WTC11 (cell line): ENCODE results near the gene ZNF19. TPM values are rescaled to one million over a fixed set of nuclear protein-coding genes. Genes with fewer than 3 reads are reported as not detected.

Source experiments
- AFF4 ChIP-seq: sonication (generic); formaldehyde crosslinking; IDR thresholded peaks from 2 replicates; pipeline ENCODE4 v1.8.1; 2023; ENCODE audit warnings: mild to moderate bottlenecking, missing genetic modification reagents, borderline replicate concordance
- ATF2 ChIP-seq: sonication (generic); formaldehyde crosslinking; IDR thresholded peaks from 2 replicates; pipeline ENCODE4 v1.8.1; 2022; ENCODE audit warnings: low read depth, missing genetic modification reagents, borderline replicate concordance
- CBFB ChIP-seq: sonication (generic); formaldehyde crosslinking; IDR thresholded peaks from 2 replicates; pipeline ENCODE4 v1.8.1; 2022; ENCODE audit warnings: mild to moderate bottlenecking, low read depth, missing genetic modification reagents
- EMX1 ChIP-seq: fragments of 250-450 bp; sonication (Bioruptor Pico); IDR thresholded peaks from 2 replicates; pipeline ENCODE4 v1.8.0; 2021; ENCODE audit warnings: mild to moderate bottlenecking
- ERG ChIP-seq: fragments of 250-450 bp; sonication (Bioruptor Pico); IDR thresholded peaks from 2 replicates; pipeline ENCODE4 v1.8.0; 2021; ENCODE audit warnings: mild to moderate bottlenecking
- ESRRA ChIP-seq: sonication (generic); formaldehyde crosslinking; IDR thresholded peaks from 2 replicates; pipeline ENCODE4 v1.8.1; 2022; ENCODE audit warnings: mild to moderate bottlenecking, missing genetic modification reagents, borderline replicate concordance
- FOXK1 ChIP-seq: sonication (generic); formaldehyde crosslinking; IDR thresholded peaks from 2 replicates; pipeline ENCODE4 v1.8.0; 2022; ENCODE audit warnings: mild to moderate bottlenecking, moderate library complexity, missing genetic modification reagents
- GRHL2 ChIP-seq: fragments of 250-450 bp; sonication (Bioruptor Pico); IDR thresholded peaks from 2 replicates; pipeline ENCODE4 v1.8.0; 2022; ENCODE audit warnings: mild to moderate bottlenecking, moderate library complexity; ENCODE audit not compliant: insufficient replicate concordance, severe bottlenecking
- JAZF1 ChIP-seq: fragments of 250-450 bp; sonication (Bioruptor Pico); IDR thresholded peaks from 2 replicates; pipeline ENCODE4 v1.9.0; 2021; ENCODE audit warnings: moderate library complexity, mild to moderate bottlenecking, inconsistent platforms
- JUN ChIP-seq: sonication (generic); formaldehyde crosslinking; IDR thresholded peaks from 2 replicates; pipeline ENCODE4 v1.8.0; 2023; ENCODE audit warnings: mild to moderate bottlenecking, missing genetic modification reagents
- KAT7 ChIP-seq: sonication (generic); formaldehyde crosslinking; IDR thresholded peaks from 2 replicates; pipeline ENCODE4 v1.8.1; 2023; ENCODE audit warnings: missing genetic modification reagents, mild to moderate bottlenecking, borderline replicate concordance
- MAX ChIP-seq: sonication (generic); formaldehyde crosslinking; IDR thresholded peaks from 2 replicates; pipeline ENCODE4 v1.8.0; 2022; ENCODE audit warnings: mild to moderate bottlenecking, missing genetic modification reagents
- MYBL2 ChIP-seq: sonication (generic); formaldehyde crosslinking; IDR thresholded peaks from 2 replicates; pipeline ENCODE4 v1.8.1; 2023; ENCODE audit warnings: mild to moderate bottlenecking, moderate library complexity, missing genetic modification reagents
- NR2C2 ChIP-seq: sonication (generic); formaldehyde crosslinking; IDR thresholded peaks from 2 replicates; pipeline ENCODE4 v1.8.0; 2022; ENCODE audit warnings: mild to moderate bottlenecking, missing genetic modification reagents
- RELA ChIP-seq: sonication (generic); formaldehyde crosslinking; IDR thresholded peaks from 2 replicates; pipeline ENCODE4 v1.8.1; 2022; ENCODE audit warnings: missing genetic modification reagents, mild to moderate bottlenecking, borderline replicate concordance
- RORB ChIP-seq: fragments of 250-450 bp; sonication (Bioruptor Pico); IDR thresholded peaks from 2 replicates; pipeline ENCODE4 v1.9.0; 2021; ENCODE audit warnings: mild to moderate bottlenecking
- SP1 ChIP-seq: sonication (generic); formaldehyde crosslinking; conservative IDR thresholded peaks from 2 replicates; pipeline ENCODE4 v1.8.1; 2022; ENCODE audit warnings: missing genetic modification reagents
- STAT6 ChIP-seq: sonication (generic); formaldehyde crosslinking; conservative IDR thresholded peaks from 2 replicates; pipeline ENCODE4 v1.8.1; 2023; ENCODE audit warnings: mild to moderate bottlenecking, low read depth, missing genetic modification reagents, moderate library complexity
- TCF7 ChIP-seq: sonication (generic); formaldehyde crosslinking; IDR thresholded peaks from 2 replicates; pipeline ENCODE4 v1.8.0; 2022; ENCODE audit warnings: mild to moderate bottlenecking, low read depth, missing genetic modification reagents, moderate library complexity
- ZBTB43 ChIP-seq: sonication (generic); formaldehyde crosslinking; IDR thresholded peaks from 2 replicates; pipeline ENCODE4 v1.8.1; 2023; ENCODE audit warnings: mild to moderate bottlenecking, missing genetic modification reagents
- ZNF281 ChIP-seq: sonication (generic); formaldehyde crosslinking; IDR thresholded peaks from 2 replicates; pipeline ENCODE4 v1.8.0; 2023; ENCODE audit warnings: mild to moderate bottlenecking, missing genetic modification reagents
- ZNF396 ChIP-seq: fragments of 250-450 bp; sonication (Bioruptor Pico); IDR thresholded peaks from 2 replicates; pipeline ENCODE4 v1.8.0; 2021; ENCODE audit warnings: mild to moderate bottlenecking, moderate library complexity, borderline replicate concordance
- ZNF423 ChIP-seq: fragments of 250-450 bp; sonication (Bioruptor Pico); IDR thresholded peaks from 2 replicates; pipeline ENCODE4 v2.1.2; 2022; ENCODE audit warnings: mild to moderate bottlenecking, moderate library complexity
- ZNF671 ChIP-seq: fragments of 250-450 bp; sonication (Bioruptor Pico); IDR thresholded peaks from 2 replicates; pipeline ENCODE4 v1.8.0; 2021; ENCODE audit warnings: mild to moderate bottlenecking
- total RNA-seq: library from RNA; stranded (reverse); gene quantifications from 3 replicates; pipeline ENCODE4 v1.2.3, GENCODE V29; 2021

Gene ZNF19
- total RNA-seq, 1 experiment from 2014 or later = 4.3 TPM

GRCh38 chr16:71426069-71426879 is 62.9 kb downstream of the ZNF19 start (continued):
- TF ChIP-seq SP1 = peak; percentile 67; the same call in 1 of the 2 replicates
- peak; percentile 71; the same call in 1 of the 2 replicates for TF ChIP-seq ESRRA (CRISPR knock-in tag)
- TF ChIP-seq STAT6 (CRISPR knock-in tag) = no peak
- peak; percentile 3 for TF ChIP-seq ZNF423 (CRISPR knock-in tag)
- TF ChIP-seq RELA (CRISPR knock-in tag) = no peak
- no peak for TF ChIP-seq ATF2
- no peak for TF ChIP-seq CBFB (CRISPR knock-in tag)
- TF ChIP-seq JAZF1 (CRISPR knock-in tag) = peak; percentile 91; the same call in 1 of the 2 replicates
- no peak for TF ChIP-seq MYBL2
- peak; percentile 94 for TF ChIP-seq EMX1 (CRISPR knock-in tag)
- TF ChIP-seq TCF7 = no peak
- TF ChIP-seq ZBTB43 (CRISPR knock-in tag) = peak; percentile 55; the same call in 1 of the 2 replicates
- no peak for TF ChIP-seq JUN (CRISPR knock-in tag)
- TF ChIP-seq ZNF281 (CRISPR knock-in tag) = peak; percentile 65; the same call in 1 of the 2 replicates
- TF ChIP-seq ERG (CRISPR knock-in tag) = peak; percentile 94
- peak; percentile 81 for TF ChIP-seq MAX
- TF ChIP-seq ZNF671 (CRISPR knock-in tag) = peak; percentile 89; the same call in 1 of the 2 replicates
- TF ChIP-seq KAT7 (CRISPR knock-in tag) = no peak; the same call in 1 of the 2 replicates
- peak; percentile 72; the same call in 1 of the 2 replicates for TF ChIP-seq ZNF396
- peak; percentile 47 for TF ChIP-seq FOXK1
- TF ChIP-seq GRHL2 (CRISPR knock-in tag) = no peak
- no peak for TF ChIP-seq NR2C2 (CRISPR knock-in tag)
- no peak for TF ChIP-seq RORB (CRISPR knock-in tag)
- no peak for TF ChIP-seq AFF4 (CRISPR knock-in tag)
